Activated T-helper 2 cell treated with anti-CD3 and anti-CD28 coated beads, Interferon-gamma antibody, Interleukin-2, Interleukin-4, amounts not matched to agents 10 μg/mL and 5 μg/mL and 100 μg/mL, durations not matched to agents 14 hours and 24 hours and 36 hours (primary cell): ENCODE results near the gene SENP3. TPM values are rescaled to one million over a fixed set of nuclear protein-coding genes. Genes with fewer than 3 reads are reported as not detected.

ENCODE experiments used
- DNase-seq: peaks from one replicate; pipeline ENCODE4 v3.0.0; 2021; ENCODE audit warnings: low spot score
- H3K27ac Mint-ChIP-seq: one replicate; pipeline ENCODE4 v1.8.0; 2021; ENCODE audit warnings: mixed read lengths
- H3K27me3 Mint-ChIP-seq: one replicate; pipeline ENCODE4 v1.8.0; 2021; ENCODE audit warnings: low read depth, mixed read lengths
- H3K36me3 Mint-ChIP-seq: one replicate; pipeline ENCODE4 v1.8.0; 2021; ENCODE audit warnings: low read depth, mixed read lengths
- H3K4me1 Mint-ChIP-seq: one replicate; pipeline ENCODE4 v1.8.0; 2021; ENCODE audit warnings: low read depth, mixed read lengths
- H3K4me3 Mint-ChIP-seq: one replicate; pipeline ENCODE4 v1.8.0; 2021; ENCODE audit warnings: low read depth, mild to moderate bottlenecking, moderate library complexity, mixed read lengths
- H3K9me3 Mint-ChIP-seq: one replicate; pipeline ENCODE4 v1.8.0; 2021; ENCODE audit warnings: mixed read lengths
- intact Hi-C: fragments of 100-400 bp; cut with micrococcal nuclease; formaldehyde crosslinking; loops from one replicate; pipeline ENCODE4 v1.15.1; 2023
- total RNA-seq: library from RNA; stranded (reverse); gene quantifications from 2 replicates; pipeline ENCODE4 v1.2.3, GENCODE V29; 2022

Gene SENP3
- total RNA-seq, 1 donor from 2014 or later: 69.6 TPM

DNA sequence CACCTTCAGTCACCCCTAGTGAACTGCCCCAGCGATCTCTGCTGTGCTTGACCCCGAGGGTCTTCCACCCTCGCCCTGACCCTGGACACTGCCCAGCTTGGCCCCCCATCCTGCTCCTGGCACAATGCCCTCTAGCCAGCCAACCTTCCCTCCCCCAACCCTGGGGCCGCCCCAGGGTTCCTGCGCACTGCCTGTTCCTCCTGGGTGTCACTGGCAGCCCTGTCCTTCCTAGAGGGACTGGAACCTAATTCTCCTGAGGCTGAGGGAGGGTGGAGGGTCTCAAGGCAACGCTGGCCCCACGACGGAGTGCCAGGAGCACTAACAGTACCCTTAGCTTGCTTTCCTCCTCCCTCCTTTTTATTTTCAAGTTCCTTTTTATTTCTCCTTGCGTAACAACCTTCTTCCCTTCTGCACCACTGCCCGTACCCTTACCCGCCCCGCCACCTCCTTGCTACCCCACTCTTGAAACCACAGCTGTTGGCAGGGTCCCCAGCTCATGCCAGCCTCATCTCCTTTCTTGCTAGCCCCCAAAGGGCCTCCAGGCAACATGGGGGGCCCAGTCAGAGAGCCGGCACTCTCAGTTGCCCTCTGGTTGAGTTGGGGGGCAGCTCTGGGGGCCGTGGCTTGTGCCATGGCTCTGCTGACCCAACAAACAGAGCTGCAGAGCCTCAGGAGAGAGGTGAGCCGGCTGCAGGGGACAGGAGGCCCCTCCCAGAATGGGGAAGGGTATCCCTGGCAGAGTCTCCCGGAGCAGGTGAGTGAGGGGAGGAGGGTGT lies 3.0 kb upstream of the SENP3 start, which contains the start of gene TNFSF13:
TNFSF13 (plus strand) TSS at position 207 of the 776 bp plus-strand sequence; CDS start at position 497, 290 bp downstream.
- H3K9me3 Mint-ChIP-seq: no peaks in the 10 kb centered on the region
- no peak within 1 kb of the TSS for H3K27ac Mint-ChIP-seq
- no peaks in the 10 kb centered on the region for H3K27me3 Mint-ChIP-seq
- H3K4me3 Mint-ChIP-seq: no peak within 1 kb of the TSS
- peaks cover 38% of the 10 kb centered on the region for H3K4me1 Mint-ChIP-seq
- intact Hi-C loops: no loop called here
- DNase-seq: no peak
- peaks cover 28% of the 10 kb centered on the region for H3K36me3 Mint-ChIP-seq

DNA sequence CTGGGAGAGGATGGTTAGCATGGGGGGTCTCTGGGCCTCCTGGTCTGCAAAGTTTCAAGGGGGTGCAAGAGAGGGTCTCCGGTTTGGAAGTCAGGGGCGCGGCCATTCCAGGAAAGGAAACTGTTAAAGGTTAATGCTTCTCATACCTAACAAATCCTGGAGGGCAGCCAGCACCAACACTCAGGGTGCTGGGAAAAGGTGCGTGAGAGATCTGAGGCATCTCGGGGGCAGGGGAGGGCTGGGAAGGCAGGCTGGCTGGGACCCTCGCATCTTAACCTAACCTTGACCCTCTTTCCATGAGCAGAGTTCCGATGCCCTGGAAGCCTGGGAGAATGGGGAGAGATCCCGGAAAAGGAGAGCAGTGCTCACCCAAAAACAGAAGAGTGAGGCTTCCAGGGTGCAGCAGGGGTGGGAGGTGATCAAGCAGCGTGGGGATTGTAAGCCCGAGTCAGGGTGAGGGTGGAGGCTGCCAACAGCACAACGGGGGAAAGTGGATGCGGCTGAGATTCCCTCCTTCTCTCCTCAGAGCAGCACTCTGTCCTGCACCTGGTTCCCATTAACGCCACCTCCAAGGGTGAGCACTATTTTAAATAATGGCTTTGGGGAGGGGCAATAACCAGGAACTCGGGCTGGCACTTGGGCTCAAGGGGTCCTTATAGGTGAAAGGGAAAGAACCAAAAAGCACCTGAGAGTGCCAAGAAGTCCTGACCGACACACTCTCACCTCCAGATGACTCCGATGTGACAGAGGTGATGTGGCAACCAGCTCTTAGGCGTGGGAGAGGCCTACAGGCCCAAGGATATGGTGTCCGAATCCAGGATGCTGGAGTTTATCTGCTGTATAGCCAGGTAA lies 2.2 kb upstream of the SENP3 start:
- Mint-ChIP-seq H3K9me3 (no peaks in the 10 kb centered on the region), H3K36me3 (peaks cover 33% of the 10 kb centered on the region), H3K4me3 (no peak overlapping the region), H3K4me1 (peaks cover 38% of the 10 kb centered on the region), H3K27me3 (no peaks in the 10 kb centered on the region), H3K27ac (no peak overlapping the region)
- DNase-seq: no peak
- intact Hi-C loops: loop anchor here (2.0 to 5.0 kb wide), 2 partner anchors 37 to 122 kb away; partner anchors contain the start of genes FGF11 and TMEM102

DNA sequence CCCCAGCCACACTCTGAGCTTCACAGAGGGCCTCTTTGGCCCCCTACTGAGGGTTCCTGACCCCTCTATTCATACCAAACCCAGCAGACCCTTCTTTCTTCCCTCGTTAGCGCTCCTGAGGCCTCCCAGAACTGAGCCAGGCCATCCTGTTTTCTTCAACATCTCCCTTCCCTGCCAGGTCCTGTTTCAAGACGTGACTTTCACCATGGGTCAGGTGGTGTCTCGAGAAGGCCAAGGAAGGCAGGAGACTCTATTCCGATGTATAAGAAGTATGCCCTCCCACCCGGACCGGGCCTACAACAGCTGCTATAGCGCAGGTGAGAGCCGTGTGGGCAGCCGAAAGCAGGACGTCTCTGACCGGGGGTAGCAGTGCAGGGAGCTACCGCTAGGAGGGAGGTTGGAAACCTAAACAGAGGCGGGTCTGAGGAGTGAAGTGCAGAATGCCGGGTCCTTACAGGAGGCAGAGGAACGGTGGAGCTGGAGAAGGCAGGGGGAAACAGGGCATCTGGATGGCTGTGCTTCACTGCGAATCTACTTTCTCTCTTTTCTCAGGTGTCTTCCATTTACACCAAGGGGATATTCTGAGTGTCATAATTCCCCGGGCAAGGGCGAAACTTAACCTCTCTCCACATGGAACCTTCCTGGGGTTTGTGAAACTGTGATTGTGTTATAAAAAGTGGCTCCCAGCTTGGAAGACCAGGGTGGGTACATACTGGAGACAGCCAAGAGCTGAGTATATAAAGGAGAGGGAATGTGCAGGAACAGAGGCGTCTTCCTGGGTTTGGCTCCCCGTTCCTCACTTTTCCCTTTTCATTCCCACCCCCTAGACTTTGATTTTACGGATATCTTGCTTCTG lies 1.3 kb upstream of the SENP3 start:
- H3K27me3 Mint-ChIP-seq: no peaks in the 10 kb centered on the region
- DNase-seq: peak; percentile 59
- intact Hi-C loops: loop anchor here (1.0 to 5.0 kb wide), 8 partner anchors 8 to 204 kb away; partner anchors contain the start of genes FGF11, POLR2A and TMEM102
- H3K27ac Mint-ChIP-seq: peak overlapping the region; percentile 90
- peaks cover 37% of the 10 kb centered on the region for H3K4me1 Mint-ChIP-seq
- H3K36me3 Mint-ChIP-seq: peaks cover 41% of the 10 kb centered on the region
- no peaks in the 10 kb centered on the region for H3K9me3 Mint-ChIP-seq
- H3K4me3 Mint-ChIP-seq: peak overlapping the region; percentile 92

DNA sequence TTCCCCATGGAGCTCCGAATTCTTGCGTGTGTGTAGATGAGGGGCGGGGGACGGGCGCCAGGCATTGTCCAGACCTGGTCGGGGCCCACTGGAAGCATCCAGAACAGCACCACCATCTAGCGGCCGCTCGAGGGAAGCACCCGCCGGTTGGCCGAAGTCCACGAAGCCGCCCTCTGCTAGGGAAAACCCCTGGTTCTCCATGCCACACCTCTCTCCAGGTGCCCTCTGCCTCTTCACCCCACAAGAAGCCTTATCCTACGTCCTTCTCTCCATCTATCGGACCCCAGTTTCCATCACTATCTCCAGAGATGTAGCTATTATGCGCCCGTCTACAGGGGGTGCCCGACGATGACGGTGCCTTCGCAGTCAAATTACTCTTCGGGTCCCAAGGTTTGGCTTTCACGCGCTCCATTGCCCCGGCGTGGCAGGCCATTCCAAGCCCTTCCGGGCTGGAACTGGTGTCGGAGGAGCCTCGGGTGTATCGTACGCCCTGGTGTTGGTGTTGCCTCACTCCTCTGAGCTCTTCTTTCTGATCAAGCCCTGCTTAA lies 617 bp upstream of the SENP3 start:
- Mint-ChIP-seq H3K4me3 (peak overlapping the region; percentile 92), H3K9me3 (no peaks in the 10 kb centered on the region), H3K36me3 (peaks cover 44% of the 10 kb centered on the region), H3K4me1 (peaks cover 34% of the 10 kb centered on the region), H3K27ac (peak overlapping the region; percentile 90), H3K27me3 (no peaks in the 10 kb centered on the region)
- peak; percentile 82 for DNase-seq
- intact Hi-C loops: loop anchor here (1.0 to 5.0 kb wide), 8 partner anchors 9 to 205 kb away; partner anchors contain the start of genes FGF11, POLR2A and TMEM102

DNA sequence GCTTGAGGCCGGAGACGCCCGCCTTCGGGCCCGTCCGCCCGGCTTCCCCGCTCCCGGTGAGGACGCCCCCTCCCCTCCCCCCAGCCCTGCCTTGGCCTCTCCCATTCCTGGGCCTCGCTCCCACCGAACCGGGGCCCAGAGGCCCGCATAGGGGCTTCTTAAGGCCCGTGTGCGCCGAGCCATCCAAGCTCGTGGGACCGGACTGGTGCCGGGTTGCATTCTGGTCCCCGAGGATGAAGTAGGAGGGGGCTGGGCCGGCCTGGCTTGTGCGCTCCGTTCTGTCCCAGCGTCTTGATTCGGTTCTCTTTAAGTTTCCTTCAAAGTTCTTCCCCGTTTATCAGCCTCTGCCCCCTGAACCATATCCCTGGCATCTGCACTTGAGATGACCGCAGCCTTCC lies 488 bp downstream of the SENP3 start:
- H3K4me3 Mint-ChIP-seq: peak overlapping the region; percentile 92

DNA sequence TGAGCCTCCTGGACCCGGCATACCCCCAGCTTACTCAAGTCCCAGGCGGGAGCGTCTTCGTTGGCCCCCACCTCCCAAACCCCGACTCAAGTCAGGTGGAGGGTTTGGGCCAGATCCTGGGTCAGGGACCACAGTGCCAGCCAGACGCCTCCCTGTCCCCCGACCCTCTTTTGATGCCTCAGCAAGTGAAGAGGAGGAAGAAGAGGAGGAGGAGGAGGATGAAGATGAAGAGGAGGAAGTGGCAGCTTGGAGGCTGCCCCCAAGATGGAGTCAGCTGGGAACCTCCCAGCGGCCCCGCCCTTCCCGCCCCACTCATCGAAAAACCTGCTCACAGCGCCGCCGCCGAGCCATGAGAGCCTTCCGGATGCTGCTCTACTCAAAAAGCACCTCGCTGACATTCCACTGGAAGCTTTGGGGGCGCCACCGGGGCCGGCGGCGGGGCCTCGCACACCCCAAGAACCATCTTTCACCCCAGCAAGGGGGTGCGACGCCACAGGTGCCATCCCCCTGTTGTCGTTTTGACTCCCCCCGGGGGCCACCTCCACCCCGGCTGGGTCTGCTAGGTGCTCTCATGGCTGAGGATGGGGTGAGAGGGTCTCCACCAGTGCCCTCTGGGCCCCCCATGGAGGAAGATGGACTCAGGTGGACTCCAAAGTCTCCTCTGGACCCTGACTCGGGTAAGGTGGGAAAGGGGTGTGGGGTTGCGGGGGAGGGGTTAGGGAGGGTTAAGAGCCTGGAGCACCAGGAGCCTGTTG lies 1.6 kb downstream of the SENP3 start:
- Mint-ChIP-seq H3K27me3 (no peaks in the 10 kb centered on the region), H3K9me3 (no peaks in the 10 kb centered on the region), H3K36me3 (peaks cover 50% of the 10 kb centered on the region), H3K4me1 (peaks cover 25% of the 10 kb centered on the region), H3K27ac (peak overlapping the region; percentile 87), H3K4me3 (peak overlapping the region; percentile 92)
- intact Hi-C loops: loop anchor here (5.0 kb wide), 1 partner anchor 126 kb away; the partner anchor contains the start of genes FGF11 and TMEM102
- no peak for DNase-seq

More for the DNA sequence above, 488 bp downstream of the SENP3 start:
- Mint-ChIP-seq H3K9me3 (no peaks in the 10 kb centered on the region), H3K27me3 (no peaks in the 10 kb centered on the region), H3K36me3 (peaks cover 47% of the 10 kb centered on the region), H3K27ac (peak overlapping the region; percentile 87), H3K4me1 (peaks cover 30% of the 10 kb centered on the region)
- intact Hi-C loops: loop anchor here (5.0 kb wide), 1 partner anchor 125 kb away; the partner anchor contains the start of genes FGF11 and TMEM102
- DNase-seq: no peak

DNA sequence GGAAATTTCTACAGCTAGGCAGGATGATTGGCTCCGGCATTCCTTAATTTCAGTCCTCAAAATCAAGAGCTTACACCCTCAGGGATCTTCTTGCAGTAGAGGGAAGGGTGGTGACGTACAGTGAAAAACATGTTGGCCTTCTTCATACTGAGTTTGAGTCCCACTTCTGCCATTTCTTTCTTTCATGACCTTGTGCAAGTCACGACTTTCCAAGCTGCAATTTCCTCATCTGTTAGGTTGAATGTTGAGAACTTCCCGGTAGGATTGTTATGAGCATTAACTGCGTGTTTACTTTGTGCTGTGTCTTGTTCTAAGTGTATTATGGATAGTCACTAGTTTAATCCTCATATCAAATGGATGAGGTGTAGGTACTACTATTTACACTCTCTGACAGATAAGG lies 7.9 kb downstream of the SENP3 start:
- Mint-ChIP-seq H3K9me3 (no peaks in the 10 kb centered on the region), H3K4me1 (peaks cover 19% of the 10 kb centered on the region), H3K4me3 (no peak overlapping the region), H3K27me3 (no peaks in the 10 kb centered on the region), H3K36me3 (peaks cover 76% of the 10 kb centered on the region), H3K27ac (no peak overlapping the region)
- intact Hi-C loops: no loop called here
- no peak for DNase-seq

DNA sequence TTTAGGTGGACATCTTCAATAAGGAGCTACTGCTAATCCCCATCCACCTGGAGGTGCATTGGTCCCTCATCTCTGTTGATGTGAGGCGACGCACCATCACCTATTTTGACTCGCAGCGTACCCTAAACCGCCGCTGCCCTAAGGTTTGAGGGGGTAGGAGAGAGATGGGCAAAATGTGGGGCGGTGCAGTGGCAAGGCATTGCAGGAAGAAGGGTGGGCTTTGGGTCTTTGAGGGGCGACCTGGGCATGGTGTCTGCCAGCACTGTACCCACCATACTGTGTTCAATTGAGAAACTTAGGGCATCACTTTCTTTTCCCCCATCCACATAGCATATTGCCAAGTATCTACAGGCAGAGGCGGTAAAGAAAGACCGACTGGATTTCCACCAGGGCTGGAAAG lies 8.6 kb downstream of the SENP3 start:
- Mint-ChIP-seq H3K27me3 (no peaks in the 10 kb centered on the region), H3K27ac (no peak overlapping the region), H3K36me3 (peaks cover 76% of the 10 kb centered on the region), H3K4me3 (no peak overlapping the region), H3K9me3 (no peaks in the 10 kb centered on the region), H3K4me1 (peaks cover 26% of the 10 kb centered on the region)
- intact Hi-C loops: loop anchor here (5.0 kb wide), 3 partner anchors 168 to 263 kb away; partner anchors contain the start of genes EIF5A, KCTD11 and TMEM256
- DNase-seq: no peak

DNA sequence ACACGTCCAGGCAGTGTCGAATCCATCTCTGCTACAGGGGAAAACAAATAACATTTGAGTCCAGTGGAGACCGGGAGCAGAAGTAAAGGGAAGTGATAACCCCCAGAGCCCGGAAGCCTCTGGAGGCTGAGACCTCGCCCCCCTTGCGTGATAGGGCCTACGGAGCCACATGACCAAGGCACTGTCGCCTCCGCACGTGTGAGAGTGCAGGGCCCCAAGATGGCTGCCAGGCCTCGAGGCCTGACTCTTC lies 10.5 kb downstream of the SENP3 start:
- peaks cover 43% of the 10 kb centered on the region for H3K4me1 Mint-ChIP-seq
- H3K4me3 Mint-ChIP-seq: peak overlapping the region; percentile 93
- peaks cover 81% of the 10 kb centered on the region for H3K36me3 Mint-ChIP-seq
- intact Hi-C loops: loop anchor here (1.0 to 5.0 kb wide), 10 partner anchors 11 to 333 kb away; partner anchors contain the start of genes EIF5A, FXR2, KCTD11 and KDM6B
- DNase-seq: no peak
- H3K27ac Mint-ChIP-seq: peak overlapping the region; percentile 91
- H3K9me3 Mint-ChIP-seq: no peaks in the 10 kb centered on the region
- no peaks in the 10 kb centered on the region for H3K27me3 Mint-ChIP-seq

DNA sequence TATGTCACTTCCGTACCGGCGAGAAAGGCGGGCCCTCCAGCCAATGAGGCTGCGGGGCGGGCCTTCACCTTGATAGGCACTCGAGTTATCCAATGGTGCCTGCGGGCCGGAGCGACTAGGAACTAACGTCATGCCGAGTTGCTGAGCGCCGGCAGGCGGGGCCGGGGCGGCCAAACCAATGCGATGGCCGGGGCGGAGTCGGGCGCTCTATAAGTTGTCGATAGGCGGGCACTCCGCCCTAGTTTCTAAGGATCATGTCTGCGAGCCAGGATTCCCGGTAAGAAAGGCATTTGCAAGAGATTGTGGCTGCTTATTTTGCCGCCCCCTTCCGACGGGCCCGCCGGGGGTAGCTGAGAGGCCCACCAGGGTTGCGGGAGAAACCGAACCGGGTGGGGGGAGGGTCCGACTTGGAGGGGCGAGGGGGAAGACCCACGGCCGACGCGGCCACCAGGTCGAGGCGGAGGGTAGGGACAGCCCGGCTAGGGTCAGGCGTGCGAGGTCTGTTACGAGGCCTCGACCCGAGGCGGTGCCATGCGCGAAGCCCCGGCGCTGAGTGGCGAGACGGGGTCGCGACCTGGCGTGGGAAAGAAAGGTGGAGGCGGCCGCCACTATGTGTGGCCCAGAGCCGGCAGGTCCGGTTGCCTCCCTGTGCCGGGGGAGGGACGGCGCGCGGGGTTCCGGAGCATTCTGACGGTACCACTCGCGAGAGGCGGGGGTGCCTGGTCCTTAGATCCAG lies 11.0 kb downstream of the SENP3 start:
- intact Hi-C loops: loop anchor here (1.0 to 5.0 kb wide), 10 partner anchors 11 to 334 kb away; partner anchors contain the start of genes EIF5A, FXR2, KCTD11 and KDM6B
- peak overlapping the region; percentile 97 for H3K27ac Mint-ChIP-seq

More for the DNA sequence above, 11.0 kb downstream of the SENP3 start:
- H3K36me3 Mint-ChIP-seq: peaks cover 81% of the 10 kb centered on the region
- peak overlapping the region; percentile 93 for H3K4me3 Mint-ChIP-seq
- peaks cover 48% of the 10 kb centered on the region for H3K4me1 Mint-ChIP-seq
- no peaks in the 10 kb centered on the region for H3K9me3 Mint-ChIP-seq
- no peaks in the 10 kb centered on the region for H3K27me3 Mint-ChIP-seq
- DNase-seq: peak; percentile 100
